Lung (tissue), 12 donors: ENCODE results near the gene CDKN1C. TPM values are rescaled to one million over a fixed set of nuclear protein-coding genes. Genes with fewer than 3 reads are reported as not detected.
A peak's percentile ranks its signal among the peaks of the same experiment; 100 is the strongest.

Experiments used
- ATAC-seq: fragments of 200-7000 bp; cut with Tn5 transposase; one replicate; pipeline ENCODE4 v1.9.1; 2020; ENCODE audit warnings: moderate number of reproducible peaks; ENCODE audit not compliant: insufficient read depth, low FRiP score
- DNase-seq, 3 donors: peaks; one replicate each; pipeline ENCODE4 v3.0.0-alpha.2; 2013 to 2017
- H3K27ac ChIP-seq, 2 donors: one replicate each; pipeline ENCODE4 v1.5.1; 2013; ENCODE audit warnings: mild to moderate bottlenecking in 2 of 2, moderate library complexity in 2 of 2, control low read depth in 1 of 2, inconsistent platforms in 1 of 2, low read depth in 1 of 2, low read length in 1 of 2
- H3K27me3 ChIP-seq, 3 donors: one replicate each; pipeline ENCODE4 v1.5.1; 2013; ENCODE audit warnings: low read length in 2 of 3; ENCODE audit not compliant: control insufficient read depth in 3 of 3, insufficient read depth in 3 of 3
- H3K36me3 ChIP-seq, 4 donors: one replicate each; pipeline ENCODE4 v1.5.1; 2013; ENCODE audit warnings: low read length in 4 of 4, mild to moderate bottlenecking in 1 of 4, moderate library complexity in 1 of 4; ENCODE audit not compliant: control insufficient read depth in 4 of 4, insufficient read depth in 4 of 4
- H3K4me1 ChIP-seq, 5 donors: one replicate each; pipeline ENCODE4 v1.5.1; 2013; ENCODE audit warnings: low read length in 5 of 5, mild to moderate bottlenecking in 2 of 5, moderate library complexity in 1 of 5; ENCODE audit not compliant: control insufficient read depth in 5 of 5, insufficient read depth in 5 of 5
- H3K4me3 ChIP-seq: one replicate; pipeline ENCODE4 v1.5.1; 2013; ENCODE audit warnings: mild to moderate bottlenecking, control low read depth, moderate library complexity
- H3K9ac ChIP-seq, 2 donors: one replicate each; pipeline ENCODE4 v1.5.1; 2013; ENCODE audit warnings: low read length in 2 of 2, control low read depth in 1 of 2; ENCODE audit not compliant: insufficient read depth in 1 of 2
- H3K9me3 ChIP-seq, 4 donors: one replicate each; pipeline ENCODE4 v1.5.1; 2013; ENCODE audit warnings: low read length in 3 of 4, mild to moderate bottlenecking in 1 of 4, moderate library complexity in 1 of 4; ENCODE audit not compliant: control insufficient read depth in 4 of 4, insufficient read depth in 3 of 4
- CTCF ChIP-seq: IDR thresholded peaks from 2 replicates; pipeline ENCODE4 v1.5.1; 2012; ENCODE audit warnings: mild to moderate bottlenecking; ENCODE audit errors: control extremely low read depth, extremely low read depth
- WGBS, 2 donors: extraction: QIAGEN DNeasy Blood & Tissue Kit; methylation state at CpG; one replicate each; pipeline ENCODE4 v1.1.7; 2013; 5-methylcytosine and 5-hydroxymethylcytosine counted together
- polyA plus RNA-seq, 2 donors: library from polyadenylated mRNA; stranded (reverse); fragments of 200-250 nt; gene quantifications; one replicate each; pipeline ENCODE4 v1.2.1, GENCODE V29; 2013
- total RNA-seq, 2 donors: library from RNA; depleted of rRNA in 1 of 2; stranded (reverse); fragments of >200 nt in 1 of 2; gene quantifications; one replicate each; pipeline ENCODE4 v1.2.1, GENCODE V29; 2014 to 2021
- donor health status: control.
- donor health status: control.
- donor health status: Bipolar disorder and iron deficiency.
- donor health status: healthy.
- donor health status: DM: yes; HTN: yes; CAD: no.

CDKN1C gene
- total and polyA plus RNA-seq, 4 donors: 9.9 to 123 (median 26.8) TPM

GRCh38 chr11:2896047-2896446 is 10.5 kb upstream of the CDKN1C start:
- DNase-seq: no peak
- H3K4me1 ChIP-seq: peaks cover 0 to 27% (median 9%) of the 10 kb centered on the region in 5 donors

GRCh38 chr11:2893935-2894334 is 8.4 kb upstream of the CDKN1C start:
- no peak for ATAC-seq
- no peaks in the 10 kb centered on the region for H3K9me3 ChIP-seq
- no peak overlapping the region for H3K4me3 ChIP-seq
- no peak overlapping the region for H3K27ac ChIP-seq
- H3K27me3 ChIP-seq: no peaks in the 10 kb centered on the region
- peaks cover 0 to 23% (median 17%) of the 10 kb centered on the region in 5 donors for H3K4me1 ChIP-seq
- TF ChIP-seq CTCF: no peak
- no peaks in the 10 kb centered on the region for H3K36me3 ChIP-seq
- 88 to 92% methylated on average over 4 of the region's 4 CpGs for WGBS, 2 donors
- DNase-seq: no peak
- H3K9ac ChIP-seq: no peak overlapping the region

More at GRCh38 chr11:2896047-2896446, 10.5 kb upstream of the CDKN1C start:
- no peak overlapping the region for H3K27ac ChIP-seq
- TF ChIP-seq CTCF: no peak
- H3K9me3 ChIP-seq: no peaks in the 10 kb centered on the region
- H3K9ac ChIP-seq: no peak overlapping the region
- no peak for ATAC-seq
- H3K4me3 ChIP-seq: no peak overlapping the region
- WGBS, 2 donors: 86 to 92% methylated on average over 9 of the region's 9 CpGs
- no peaks in the 10 kb centered on the region for H3K36me3 ChIP-seq
- H3K27me3 ChIP-seq: no peaks in the 10 kb centered on the region

- TF ChIP-seq CTCF: no peak
- Histone ChIP-seq H3K27ac (peak overlapping the region in 1 of 2 donors; percentile 70), H3K4me3 (peak overlapping the region; percentile 6), H3K9ac (peak overlapping the region in 1 of 2 donors; percentile 47), H3K9me3 (no peaks in the 10 kb centered on the region), H3K4me1 (peaks cover 0 to 23% (median 11%) of the 10 kb centered on the region in 5 donors), H3K27me3 (no peaks in the 10 kb centered on the region), H3K36me3 (no peaks in the 10 kb centered on the region)
- DNase-seq (no peak), ATAC-seq (no peak)
- 54 to 56% methylated on average over 4 of the region's 4 CpGs for WGBS, 2 donors
These were observed 7.5 kb upstream of the CDKN1C start for GRCh38 chr11:2892967-2893528.
